Smooth muscle cell (in vitro differentiated cells): Measurements from ENCODE around the gene EFCAB6. TPM values are rescaled to one million over a fixed set of nuclear protein-coding genes. Genes with fewer than 3 reads are reported as not detected.

Experiments
- DNase-seq: peaks from one replicate; lab custom pipeline; 2025; ENCODE audit not compliant: unreplicated experiment; lab: John Stamatoyannopoulos, UW
- H2AFZ ChIP-seq: fragments of 200-600 bp; sonication (generic); 2 replicates; pipeline ENCODE4 v1.6.0; 2016; ENCODE audit warnings: antibody characterized with exemption, low read depth, mild to moderate bottlenecking
- H3F3A ChIP-seq: fragments of 200-600 bp; sonication (generic); 2 replicates; pipeline ENCODE4 v1.6.0; 2017; ENCODE audit warnings: antibody characterized with exemption, low read depth
- H3K27ac ChIP-seq: fragments of 200-600 bp; sonication (generic); 2 replicates; pipeline ENCODE4 v1.5.1; 2016; ENCODE audit warnings: low read depth, mild to moderate bottlenecking
- H3K27me3 ChIP-seq: fragments of 200-600 bp; sonication (generic); 2 replicates; pipeline ENCODE4 v1.6.1; 2016; ENCODE audit warnings: low read depth, mild to moderate bottlenecking
- H3K36me3 ChIP-seq: fragments of 200-600 bp; sonication (generic); 2 replicates; pipeline ENCODE4 v1.5.1; 2016; ENCODE audit warnings: low read depth
- H3K4me1 ChIP-seq: fragments of 200-600 bp; sonication (generic); 2 replicates; pipeline ENCODE4 v1.5.1; 2016; ENCODE audit warnings: low read depth
- H3K4me2 ChIP-seq: fragments of 200-600 bp; sonication (generic); 2 replicates; pipeline ENCODE4 v1.6.0; 2016; ENCODE audit warnings: mild to moderate bottlenecking
- H3K4me3 ChIP-seq: fragments of 200-600 bp; sonication (generic); 2 replicates; pipeline ENCODE4 v1.5.1; 2016; ENCODE audit warnings: mild to moderate bottlenecking
- H3K79me2 ChIP-seq: fragments of 200-600 bp; sonication (generic); 2 replicates; pipeline ENCODE4 v1.6.0; 2016; ENCODE audit warnings: low read depth, mild to moderate bottlenecking
- H3K9ac ChIP-seq: fragments of 200-600 bp; sonication (generic); 2 replicates; pipeline ENCODE4 v1.6.0; 2016; ENCODE audit warnings: low read depth
- H3K9me3 ChIP-seq: fragments of 200-600 bp; sonication (generic); replicated peaks from 2 replicates; pipeline ENCODE4 v1.5.1; 2016; ENCODE audit warnings: low read depth
- H4K20me1 ChIP-seq: fragments of 200-600 bp; sonication (generic); 2 replicates; pipeline ENCODE4 v1.6.0; 2016; ENCODE audit warnings: low read depth
- WGBS: methylation state at CpG from one replicate; pipeline ENCODE4 v1.1.7; 2016; ENCODE audit warnings: low lambda C conversion rate; 5-methylcytosine and 5-hydroxymethylcytosine counted together
- polyA plus RNA-seq: library from polyadenylated mRNA; unstranded; fragments of >200 nt; fragmentation: Nextera tagmentation; extraction: Ambion mirVana; gene quantifications from 2 replicates; pipeline ENCODE4 v1.2.1, GENCODE V29; 2016
- total RNA-seq: library from RNA; depleted of rRNA; stranded (reverse); fragments of >200 nt; gene quantifications from 2 replicates; pipeline ENCODE4 v1.2.3, GENCODE V29; 2014
- TF ChIP-seq, protein P1 (sequence below): fragments of 200-600 bp; sonication (generic); IDR thresholded peaks from 2 replicates; pipeline ENCODE4 v1.5.1; 2017; ENCODE audit warnings: borderline replicate concordance, mild to moderate bottlenecking, antibody characterized with exemption; ENCODE audit not compliant: insufficient read depth, poor library complexity, severe bottlenecking

The EFCAB6 gene
- total and polyA plus RNA-seq, 2 experiments from 2014 or later = 0.80 to 2.9 TPM

DNA sequence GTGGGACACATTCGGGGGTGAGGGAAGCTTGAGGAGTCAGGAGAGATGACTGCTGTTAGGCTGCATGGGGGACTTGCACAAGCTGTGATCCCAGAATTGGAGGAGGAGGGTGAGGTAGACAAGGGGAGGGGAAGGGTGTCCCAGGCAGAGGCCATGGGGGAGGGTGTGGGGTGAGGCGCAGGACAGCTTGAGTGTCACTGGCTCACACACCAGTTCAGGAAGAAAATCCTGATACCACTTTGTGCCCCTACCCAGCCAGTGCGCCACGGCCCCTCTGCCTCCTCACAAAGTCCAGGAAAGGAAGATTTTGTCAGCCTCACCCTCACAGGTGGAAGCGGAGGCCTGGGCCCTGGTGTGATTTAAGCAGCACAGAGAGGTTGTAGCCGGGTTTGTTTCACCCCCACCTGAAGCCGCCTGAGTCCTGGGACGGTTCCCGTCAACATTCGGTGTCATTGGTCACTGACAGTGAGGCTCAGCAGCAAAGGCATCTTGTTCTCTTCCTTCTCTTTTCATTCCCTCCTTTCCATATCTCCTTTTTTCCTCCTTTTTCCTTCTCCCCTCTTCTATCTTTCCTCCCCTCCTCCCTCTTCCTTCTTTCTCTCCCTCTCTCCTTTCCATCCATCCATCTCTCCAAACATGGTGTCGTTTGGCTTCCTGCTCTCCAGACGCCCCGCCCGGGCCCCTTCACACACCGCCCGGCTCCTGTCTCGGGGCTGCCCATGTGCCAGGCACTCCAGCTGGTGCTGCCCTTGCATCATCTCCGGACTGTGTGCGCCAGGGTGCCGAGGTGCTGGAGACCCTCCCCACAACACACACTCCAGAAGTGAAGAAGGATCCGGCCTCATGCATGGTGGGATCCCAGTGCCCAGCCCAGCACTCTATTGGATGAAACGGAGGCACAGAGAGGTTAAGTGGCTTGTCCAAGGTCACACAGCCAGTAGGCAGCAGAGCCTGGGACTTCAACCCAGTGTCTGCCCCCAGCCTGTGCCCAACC, 311.0 kb downstream of the EFCAB6 start:
- Histone ChIP-seq H3K4me1 (no peaks in the 10 kb centered on the region), H3K79me2 (no peaks in the 10 kb centered on the region), H3K4me2 (no peak overlapping the region), H2AFZ (no peak overlapping the region), H3K4me3 (no peak overlapping the region), H3K9me3 (no peaks in the 10 kb centered on the region), H4K20me1 (no peaks in the 10 kb centered on the region), H3K9ac (no peak overlapping the region), H3K27ac (no peak overlapping the region), H3F3A (no peaks in the 10 kb centered on the region), H3K27me3 (no peaks in the 10 kb centered on the region), H3K36me3 (no peaks in the 10 kb centered on the region)
- DNase-seq = no peak
- 87% methylated on average over 22 of the region's 22 CpGs for WGBS
- TF ChIP-seq, protein P1, sequence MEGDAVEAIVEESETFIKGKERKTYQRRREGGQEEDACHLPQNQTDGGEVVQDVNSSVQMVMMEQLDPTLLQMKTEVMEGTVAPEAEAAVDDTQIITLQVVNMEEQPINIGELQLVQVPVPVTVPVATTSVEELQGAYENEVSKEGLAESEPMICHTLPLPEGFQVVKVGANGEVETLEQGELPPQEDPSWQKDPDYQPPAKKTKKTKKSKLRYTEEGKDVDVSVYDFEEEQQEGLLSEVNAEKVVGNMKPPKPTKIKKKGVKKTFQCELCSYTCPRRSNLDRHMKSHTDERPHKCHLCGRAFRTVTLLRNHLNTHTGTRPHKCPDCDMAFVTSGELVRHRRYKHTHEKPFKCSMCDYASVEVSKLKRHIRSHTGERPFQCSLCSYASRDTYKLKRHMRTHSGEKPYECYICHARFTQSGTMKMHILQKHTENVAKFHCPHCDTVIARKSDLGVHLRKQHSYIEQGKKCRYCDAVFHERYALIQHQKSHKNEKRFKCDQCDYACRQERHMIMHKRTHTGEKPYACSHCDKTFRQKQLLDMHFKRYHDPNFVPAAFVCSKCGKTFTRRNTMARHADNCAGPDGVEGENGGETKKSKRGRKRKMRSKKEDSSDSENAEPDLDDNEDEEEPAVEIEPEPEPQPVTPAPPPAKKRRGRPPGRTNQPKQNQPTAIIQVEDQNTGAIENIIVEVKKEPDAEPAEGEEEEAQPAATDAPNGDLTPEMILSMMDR = no peak

DNA sequence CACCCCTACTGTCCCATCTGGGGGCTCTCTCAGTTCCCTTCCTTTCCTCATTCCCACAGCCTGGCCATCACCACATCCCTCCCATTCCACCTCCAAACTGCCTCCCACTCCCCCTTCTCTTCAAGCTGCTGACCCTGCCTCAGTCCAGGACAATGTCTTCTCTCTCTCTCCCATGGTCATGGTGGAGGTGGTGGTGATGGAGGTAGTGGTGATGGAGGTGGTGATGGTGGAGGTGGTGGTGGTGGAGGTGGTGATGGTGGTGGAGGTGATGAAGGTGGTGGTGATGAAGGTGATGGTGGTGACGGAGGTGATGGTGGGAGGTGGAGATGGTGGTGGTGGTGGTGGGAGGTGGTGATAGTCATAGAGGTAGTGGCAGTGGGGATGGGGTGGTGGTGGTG, 313.2 kb downstream of the EFCAB6 start:
- Histone ChIP-seq H3K27me3 (no peaks in the 10 kb centered on the region), H2AFZ (no peak overlapping the region), H4K20me1 (no peaks in the 10 kb centered on the region), H3F3A (no peaks in the 10 kb centered on the region), H3K9me3 (no peaks in the 10 kb centered on the region), H3K4me1 (no peaks in the 10 kb centered on the region), H3K4me2 (no peak overlapping the region), H3K79me2 (no peaks in the 10 kb centered on the region), H3K27ac (no peak overlapping the region), H3K9ac (no peak overlapping the region), H3K36me3 (no peaks in the 10 kb centered on the region), H3K4me3 (no peak overlapping the region)
- WGBS = 88% methylated on average over 1 of the region's 1 CpG
- DNase-seq = no peak
- TF ChIP-seq, protein P1 = no peak

DNA sequence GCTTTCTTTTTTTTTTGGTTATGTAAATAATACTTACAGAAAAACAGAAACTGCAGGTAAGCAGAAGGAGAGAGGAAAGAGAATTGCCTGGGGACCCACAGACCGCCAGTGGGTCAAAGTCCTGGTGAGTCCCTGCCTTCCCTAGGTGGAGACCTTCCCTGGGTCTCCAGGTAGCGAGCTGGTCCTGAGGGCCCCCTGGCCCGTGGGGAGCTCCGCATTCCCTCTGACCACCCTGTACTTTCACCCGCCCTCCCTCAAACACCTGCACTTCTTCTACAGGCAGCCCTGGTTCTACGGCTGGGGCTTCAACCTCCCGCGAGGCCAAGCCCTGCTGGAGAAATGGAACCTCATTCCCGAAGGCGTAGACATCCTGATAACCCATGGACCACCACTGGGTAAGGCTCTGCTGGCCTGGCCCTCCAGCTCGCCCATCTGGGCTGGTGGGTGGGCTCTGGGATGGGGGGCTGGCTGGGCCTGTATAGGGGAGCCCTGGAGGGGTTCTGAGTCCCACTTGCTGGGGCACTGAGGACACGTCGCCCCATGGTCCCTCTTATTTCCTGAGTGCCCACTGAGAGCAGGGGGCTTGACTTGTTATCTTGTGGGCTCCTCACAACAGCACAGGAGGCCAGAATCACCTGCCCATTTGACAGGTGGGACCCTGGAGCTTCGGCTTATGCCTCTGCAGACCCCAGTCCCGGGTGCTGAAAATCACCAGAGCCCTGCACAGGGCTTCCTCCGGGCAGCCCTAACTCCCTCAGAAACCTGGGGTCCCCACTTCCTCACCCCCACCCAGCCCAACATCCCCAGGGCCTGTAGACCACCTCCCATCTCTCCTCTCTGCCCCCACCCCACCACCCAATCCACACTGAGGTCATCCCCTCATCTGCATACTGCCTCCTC, 313.9 kb downstream of the EFCAB6 start:
- Histone ChIP-seq H3K4me1 (no peaks in the 10 kb centered on the region), H2AFZ (no peak overlapping the region), H4K20me1 (no peaks in the 10 kb centered on the region), H3K79me2 (no peaks in the 10 kb centered on the region), H3K9ac (no peak overlapping the region), H3K9me3 (no peaks in the 10 kb centered on the region), H3K36me3 (no peaks in the 10 kb centered on the region), H3K4me3 (no peak overlapping the region), H3K4me2 (no peak overlapping the region), H3F3A (no peaks in the 10 kb centered on the region), H3K27me3 (no peaks in the 10 kb centered on the region), H3K27ac (no peak overlapping the region)
- TF ChIP-seq, protein P1 = no peak
- DNase-seq = no peak
- WGBS = 86% methylated on average over 13 of the region's 16 CpGs
